ENCODE data around the gene ABCA7.

The ABCA7 gene

GRCh38 chr19:1038978-1039645, 795 bp upstream of the ABCA7 start:
- no peak for DNase-seq (ENCODE audit: low read depth, low spot score)

- peak; percentile 75 for DNase-seq (ENCODE audit: low read depth, low spot score)
Measured at GRCh38 chr19:1040476-1041271, 767 bp downstream of the ABCA7 start.

GRCh38 chr19:1041272-1041834, 1.4 kb downstream of the ABCA7 start:
- no peak for DNase-seq (ENCODE audit: low read depth, low spot score)

- DNase-seq (ENCODE audit: low read depth, low spot score) = no peak
Measured at GRCh38 chr19:1041835-1042685, 2.2 kb downstream of the ABCA7 start.

- DNase-seq (ENCODE audit: low read depth, low spot score) = no peak
Measured at GRCh38 chr19:1042689-1043511, 3.0 kb downstream of the ABCA7 start.

GRCh38 chr19:1045247-1045603, 5.3 kb downstream of the ABCA7 start:
- DNase-seq (ENCODE audit: low read depth, low spot score) = no peak

- DNase-seq (ENCODE audit: low read depth, low spot score) = no peak
Measured at GRCh38 chr19:1046117-1046626, 6.3 kb downstream of the ABCA7 start.

- no peak for DNase-seq (ENCODE audit: low read depth, low spot score)
Measured at GRCh38 chr19:1046836-1047695, 7.2 kb downstream of the ABCA7 start.

GRCh38 chr19:1047696-1048147, 7.8 kb downstream of the ABCA7 start:
- no peak for DNase-seq (ENCODE audit: low read depth, low spot score)

GRCh38 chr19:1049106-1049505, 9.2 kb downstream of the ABCA7 start:
- DNase-seq (ENCODE audit: low read depth, low spot score) = no peak

- no peak for DNase-seq (ENCODE audit: low read depth, low spot score)
Measured at GRCh38 chr19:1049800-1050199, 9.9 kb downstream of the ABCA7 start.

- no peak for DNase-seq (ENCODE audit: low read depth, low spot score)
Measured at GRCh38 chr19:1050989-1051788, 11.3 kb downstream of the ABCA7 start.

GRCh38 chr19:1051791-1052190, 11.9 kb downstream of the ABCA7 start:
- DNase-seq (ENCODE audit: low read depth, low spot score) = no peak

- no peak for DNase-seq (ENCODE audit: low read depth, low spot score)
Measured at GRCh38 chr19:1052349-1052975, 12.6 kb downstream of the ABCA7 start.

GRCh38 chr19:1053176-1054101, 13.5 kb downstream of the ABCA7 start:
- no peak for DNase-seq (ENCODE audit: low read depth, low spot score)

GRCh38 chr19:1054102-1055027, 14.5 kb downstream of the ABCA7 start:
- no peak for DNase-seq (ENCODE audit: low read depth, low spot score)

Measured in smooth muscle cell of the brain vasculature (primary cell).